ENCODE data around the gene FHAD1. TPM values are rescaled to one million over a fixed set of nuclear protein-coding genes. Genes with fewer than 3 reads are reported as not detected.

FHAD1 gene
- total and polyA plus RNA-seq, 10 of the 15 experiments (the other 5 are each of a cell fraction or from before 2014, with no cell fraction given) = 0.09 to 1.0 (median 0.32) TPM; not detected in 2

- BruUV-seq (replicated peaks) = no TSS peak
- POLR2A ChIA-PET = interaction anchor here (0.6 to 0.7 kb wide), 3 partner anchors 19 to 289 kb away, joined by 3 to 4 read pairs (median 4); no protein-coding TSS in a partner anchor
These were observed 17.3 kb upstream of the FHAD1 start for GRCh38 chr1:15229707-15230131.

More at GRCh38 chr1:15229707-15230131, 17.3 kb upstream of the FHAD1 start:
- in situ Hi-C loops (cut with MboI) = no loop called here
- CTCF ChIA-PET = interaction anchor here (1.1 to 2.4 kb wide), 3 partner anchors 21 to 42 kb away, joined by 4 to 13 read pairs (median 8); no protein-coding TSS in a partner anchor
- WGBS (ENCODE audit: insufficient coverage, insufficient replicate concordance, low lambda C conversion rate, missing lambda C conversion rate) = 59% methylated on average over 4 of the region's 4 CpGs
- no peak overlapping the region for H3K4me3 ChIP-seq
- DNase-seq (ENCODE audit: low read depth, low spot score) (no peak), FAIRE-seq (no peak), ATAC-seq (no peak)
- RAD21 ChIA-PET (ENCODE audit: unreplicated experiment) = interaction anchor here (2.4 kb wide), 1 partner anchor 73 kb away, joined by 21 read pairs; no protein-coding TSS in a partner anchor
- peaks cover 12% of the 10 kb centered on the region for H3K4me1 ChIP-seq (ENCODE audit: control insufficient read depth, insufficient read depth, low read length)
- H3K27me3 ChIP-seq (replicated peaks in 1 of 2; ENCODE audit: control insufficient read depth in 2 of 2, insufficient read depth in 2 of 2, low read length in 1 of 2) = no peaks in the 10 kb centered on the region
- TF ChIP-seq NRF1 (conservative IDR thresholded peaks at IDR 0.05; ENCODE audit: low read depth, low read length) (no peak), CREM (IDR thresholded peaks at IDR 0.05; ENCODE audit: low read depth) (no peak), ATF2 (IDR thresholded peaks at IDR 0.05; ENCODE audit: low read length) (no peak), SREBF1 (IDR thresholded peaks at IDR 0.05; ENCODE audit: low read length) (no peak), NR2F1 (conservative IDR thresholded peaks at IDR 0.05) (no peak), ETV6 (conservative IDR thresholded peaks at IDR 0.05 in 1 of 2, IDR thresholded peaks at IDR 0.05 in 1 of 2; ENCODE audit: borderline replicate concordance in 1 of 2, low read depth in 1 of 2) (no peak), BHLHE40 (IDR thresholded peaks at IDR 0.05; ENCODE audit: borderline replicate concordance in 1 of 2, low read depth in 2 of 2, low read length in 1 of 2) (no peak), NFYB (IDR thresholded peaks at IDR 0.05; ENCODE audit: insufficient read depth, low read depth, low read length) (no peak), IRF4 (IDR thresholded peaks at IDR 0.05; ENCODE audit: low read depth, low read length) (no peak), KDM1A (IDR thresholded peaks at IDR 0.05; ENCODE audit: borderline replicate concordance) (no peak), E4F1 (IDR thresholded peaks at IDR 0.05; ENCODE audit: borderline replicate concordance, partially characterized antibody) (no peak), DPF2 (IDR thresholded peaks at IDR 0.05) (no peak), PBX3 (IDR thresholded peaks at IDR 0.05; ENCODE audit: insufficient replicate concordance, low read depth, low read length) (no peak)
- H3K9me3 ChIP-seq (replicated peaks; ENCODE audit: control insufficient read depth, insufficient read depth, low read length) = no peaks in the 10 kb centered on the region; the same call in 2 of the 3 replicates
- H2AFZ ChIP-seq (ENCODE audit: control insufficient read depth, low read depth, low read length) = no peak overlapping the region
- no peak overlapping the region for H3K27ac ChIP-seq (ENCODE audit: control insufficient read depth, insufficient read depth)
- no peaks in the 10 kb centered on the region for H3K36me3 ChIP-seq (ENCODE audit: control insufficient read depth in 2 of 2, insufficient read depth in 2 of 2, low read length in 1 of 2)
- intact Hi-C loops (cut with micrococcal nuclease; ENCODE audit: unreplicated experiment) = no loop called here
- no peak overlapping the region for H3K9ac ChIP-seq (ENCODE audit: control insufficient read depth, insufficient read depth, low read length)
- no peak overlapping the region for H3K4me2 ChIP-seq (ENCODE audit: control insufficient read depth, insufficient read depth)
- H4K20me1 ChIP-seq (ENCODE audit: control insufficient read depth, insufficient read depth) = no peaks in the 10 kb centered on the region
- no peaks in the 10 kb centered on the region for H3K79me2 ChIP-seq (ENCODE audit: control insufficient read depth, insufficient read depth, low read length)
- SMC1A ChIA-PET (ENCODE audit: uncharacterized antibody, unreplicated experiment) = interaction anchor here (1.0 to 4.8 kb wide), 7 partner anchors 23 to 61 kb away, joined by 3 to 43 read pairs (median 8); no protein-coding TSS in a partner anchor
